HCT116 (cell line): ENCODE measurements around the gene SLC39A1. TPM values are rescaled to one million over a fixed set of nuclear protein-coding genes. Genes with fewer than 3 reads are reported as not detected.

Experiments
- ATAC-seq: fragments of 200-7000 bp; cut with Tn5 transposase; 2 replicates; pipeline ENCODE4 v1.9.1; 2020; ENCODE audit warnings: mild to moderate bottlenecking, moderate library complexity
- BruUV-seq: library from RNA; stranded (reverse); fragments of 400-500 nt; replicated peaks from 2 replicates; lab custom pipeline; 2021; lab: Mats Ljungman, UMichigan
- CTCF ChIA-PET: fragments of 300-600 bp; sonication (Branson Sonifier 250); formaldehyde crosslinking; loops from one replicate; lab custom pipeline; 2021; ENCODE audit warnings: antibody characterized with exemption; lab: Charles Lee
- POLR2A ChIA-PET: fragments of 300-600, 350-600 bp; sonication (Branson Sonifier 250); formaldehyde crosslinking; loops from one replicate; lab custom pipeline; 2021; ENCODE audit warnings: antibody characterized with exemption; lab: Charles Lee
- RAD21 ChIA-PET, 2 experiments: fragments of 300-600 bp; sonication (Branson Sonifier 250); formaldehyde crosslinking; loops; one replicate each; lab custom pipeline; 2023; ENCODE audit warnings: low total read pairs in 2 of 2; ENCODE audit not compliant: uncharacterized antibody in 2 of 2, unreplicated experiment in 2 of 2, low non-redundant PET in 1 of 2; lab: Charles Lee
- DNase-seq: peaks from one replicate; pipeline ENCODE4 v3.0.0-alpha.2; 2010; ENCODE audit warnings: low read depth, low spot score
- H2AFZ ChIP-seq: fragments of 200-600 bp; shearing (Covaris generic), sonication (generic); 2 replicates; pipeline ENCODE4 v1.6.1; 2017; ENCODE audit warnings: low read depth, mixed run types, mixed read lengths, antibody characterized with exemption, low read length; ENCODE audit not compliant: poor library complexity, severe bottlenecking
- H3K27ac ChIP-seq: 2 replicates; pipeline ENCODE4 v1.5.1; 2012; ENCODE audit warnings: low read depth, low read length
- H3K27me3 ChIP-seq: fragments of 200-600 bp; sonication (generic); 2 replicates; pipeline ENCODE4 v1.6.1; 2016; ENCODE audit warnings: mixed run types, low read length, mixed read lengths; ENCODE audit not compliant: insufficient read depth
- H3K36me3 ChIP-seq, 2 experiments: fragments of 200-500 bp in 1 of 2; fragments of 200-600 bp in 1 of 2; sonication (Bioruptor generic) in 1 of 2; sonication (generic) in 1 of 2; 2 replicates each; pipeline versions ENCODE4 v1.5.1 to v1.6.1; 2014 to 2016; ENCODE audit warnings: low read length in 2 of 2, inconsistent platforms in 1 of 2, mixed read lengths in 1 of 2, mixed run types in 1 of 2; ENCODE audit not compliant: insufficient read depth in 2 of 2, control insufficient read depth in 1 of 2
- H3K4me1 ChIP-seq, 2 experiments: fragments of 200-600 bp in 1 of 2; sonication (generic) in 1 of 2; 2 replicates each; pipeline versions ENCODE4 v1.5.1 to v1.6.1; 2012 to 2017; ENCODE audit warnings: low read length in 2 of 2, inconsistent platforms in 1 of 2, mild to moderate bottlenecking in 1 of 2, mixed read lengths in 1 of 2, mixed run types in 1 of 2, moderate library complexity in 1 of 2; ENCODE audit not compliant: insufficient read depth in 2 of 2, control insufficient read depth in 1 of 2
- H3K4me2 ChIP-seq: fragments of 200-600 bp; sonication (generic); 2 replicates; pipeline ENCODE4 v1.6.1; 2017; ENCODE audit warnings: mixed run types, low read length, mixed read lengths
- H3K4me3 ChIP-seq, 2 experiments: fragments of 200-600 bp in 1 of 2; sonication (generic) in 1 of 2; replicated peaks in 1 of 2; 2 replicates each; pipeline ENCODE4 v1.5.1; 2011 to 2016; ENCODE audit warnings: low read length in 2 of 2, control low read depth in 1 of 2, low read depth in 1 of 2, mild to moderate bottlenecking in 1 of 2, mixed read lengths in 1 of 2, mixed run types in 1 of 2
- H3K79me2 ChIP-seq: fragments of 200-600 bp; sonication (generic); 2 replicates; pipeline ENCODE4 v1.6.1; 2017; ENCODE audit warnings: mild to moderate bottlenecking, mixed run types, low read length, moderate library complexity, mixed read lengths; ENCODE audit not compliant: insufficient read depth
- H3K9ac ChIP-seq: fragments of 200-600 bp; sonication (generic); 2 replicates; pipeline ENCODE4 v1.6.1; 2016; ENCODE audit warnings: low read length, mixed read lengths
- H3K9me2 ChIP-seq: fragments of 200-600 bp; sonication (generic), shearing (Covaris generic); 2 replicates; pipeline ENCODE4 v1.6.1; 2017; ENCODE audit warnings: mixed run types, mild to moderate bottlenecking, moderate library complexity; ENCODE audit not compliant: insufficient read depth
- H3K9me3 ChIP-seq, 2 experiments: fragments of 200-500 bp in 1 of 2; fragments of 200-600 bp in 1 of 2; sonication (Bioruptor generic) in 1 of 2; sonication (generic) in 1 of 2; 2 replicates each; pipeline ENCODE4 v1.6.1; 2014 to 2017; ENCODE audit warnings: low read length in 2 of 2, mixed read lengths in 2 of 2, inconsistent platforms in 1 of 2, low read depth in 1 of 2, mild to moderate bottlenecking in 1 of 2, mixed run types in 1 of 2, moderate library complexity in 1 of 2; ENCODE audit not compliant: control insufficient read depth in 1 of 2, insufficient read depth in 1 of 2
- H4K20me1 ChIP-seq: fragments of 200-600 bp; sonication (generic), shearing (Covaris generic); 2 replicates; pipeline ENCODE4 v1.6.1; 2017; ENCODE audit warnings: mixed run types, mild to moderate bottlenecking, moderate library complexity; ENCODE audit not compliant: insufficient read depth
- YY1 ChIP-seq: IDR thresholded peaks from 2 replicates; pipeline ENCODE4 v1.6.1; 2011; ENCODE audit warnings: low read length, low read depth, moderate library complexity, mild to moderate bottlenecking; ENCODE audit not compliant: insufficient replicate concordance; ENCODE audit errors: extremely low read depth
- intact Hi-C: fragments of 100-400 bp; cut with micrococcal nuclease; formaldehyde crosslinking; loops from 2 replicates; pipeline ENCODE4 v1.10.0; 2022
- total RNA-seq: library from RNA; stranded (reverse); gene quantifications from one replicate; pipeline ENCODE4 v1.2.1, GENCODE V29; 2021; ENCODE audit not compliant: unreplicated experiment
- TF ChIP-seq, protein P1 (sequence below): IDR thresholded peaks from 2 replicates; pipeline ENCODE4 v1.6.1; 2012
- TF ChIP-seq, protein P2 (sequence below): IDR thresholded peaks from 2 replicates; pipeline ENCODE4 v1.6.1; 2011; ENCODE audit warnings: mild to moderate bottlenecking, low read length, moderate library complexity; ENCODE audit not compliant: insufficient replicate concordance; ENCODE audit errors: extremely low read depth

Gene SLC39A1
- total RNA-seq, 1 experiment from 2014 or later, result 51.5 TPM

DNA sequence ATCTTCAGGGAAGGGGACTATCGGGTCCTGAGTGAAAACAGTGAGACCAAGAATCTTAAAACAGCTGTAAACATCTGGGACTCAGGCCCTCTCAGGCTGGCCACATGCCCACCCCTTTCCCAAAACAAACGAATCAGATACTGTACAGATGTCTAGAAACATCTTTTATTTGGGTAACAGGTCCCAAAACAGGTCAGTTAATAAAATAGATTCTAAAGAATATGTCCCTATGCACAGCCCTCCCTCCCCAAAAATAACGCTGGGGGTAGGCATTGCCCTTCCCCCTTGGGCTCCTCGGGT, 4.4 kb downstream of the SLC39A1 start:
- DNase-seq (no peak), ATAC-seq (no peak)
- Histone ChIP-seq H2AFZ (no peak overlapping the region), H3K9ac (peak overlapping the region; percentile 15; the same call in 1 of the 2 replicates), H3K36me3 (peaks cover 5 to 13% of the 10 kb centered on the region in 2 experiments; a peak in 2 of 4 replicates), H3K4me2 (peak overlapping the region; percentile 87), H3K4me1 (peaks cover 12 to 36% of the 10 kb centered on the region in 2 experiments; a peak in 3 of 4 replicates), H3K27ac (peak overlapping the region; percentile 94), H3K9me3 (no peaks in the 10 kb centered on the region), H4K20me1 (no peaks in the 10 kb centered on the region), H3K27me3 (no peaks in the 10 kb centered on the region), H3K79me2 (peaks cover 67% of the 10 kb centered on the region), H3K4me3 (peak overlapping the region; percentile 26 to 88), H3K9me2 (no peaks in the 10 kb centered on the region)
- intact Hi-C loops, result no loop called here
- CTCF ChIA-PET, result interaction anchor here (1.3 to 1.5 kb wide), 2 partner anchors 9 to 12 kb away, joined by 4 to 7 read pairs; partner anchors contain the start of genes CREB3L4 and DENND4B
- POLR2A ChIA-PET, result interaction anchor here (1.0 to 2.7 kb wide), 3 partner anchors 8 to 32 kb away, joined by 3 to 7 read pairs (median 5); partner anchors contain the start of genes CREB3L4, JTB and RPS27
- TF ChIP-seq, protein P1, sequence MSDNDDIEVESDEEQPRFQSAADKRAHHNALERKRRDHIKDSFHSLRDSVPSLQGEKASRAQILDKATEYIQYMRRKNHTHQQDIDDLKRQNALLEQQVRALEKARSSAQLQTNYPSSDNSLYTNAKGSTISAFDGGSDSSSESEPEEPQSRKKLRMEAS, result no peak
- TF ChIP-seq, protein P2, sequence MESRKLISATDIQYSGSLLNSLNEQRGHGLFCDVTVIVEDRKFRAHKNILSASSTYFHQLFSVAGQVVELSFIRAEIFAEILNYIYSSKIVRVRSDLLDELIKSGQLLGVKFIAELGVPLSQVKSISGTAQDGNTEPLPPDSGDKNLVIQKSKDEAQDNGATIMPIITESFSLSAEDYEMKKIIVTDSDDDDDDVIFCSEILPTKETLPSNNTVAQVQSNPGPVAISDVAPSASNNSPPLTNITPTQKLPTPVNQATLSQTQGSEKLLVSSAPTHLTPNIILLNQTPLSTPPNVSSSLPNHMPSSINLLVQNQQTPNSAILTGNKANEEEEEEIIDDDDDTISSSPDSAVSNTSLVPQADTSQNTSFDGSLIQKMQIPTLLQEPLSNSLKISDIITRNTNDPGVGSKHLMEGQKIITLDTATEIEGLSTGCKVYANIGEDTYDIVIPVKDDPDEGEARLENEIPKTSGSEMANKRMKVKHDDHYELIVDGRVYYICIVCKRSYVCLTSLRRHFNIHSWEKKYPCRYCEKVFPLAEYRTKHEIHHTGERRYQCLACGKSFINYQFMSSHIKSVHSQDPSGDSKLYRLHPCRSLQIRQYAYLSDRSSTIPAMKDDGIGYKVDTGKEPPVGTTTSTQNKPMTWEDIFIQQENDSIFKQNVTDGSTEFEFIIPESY, result no peak
- no peak for TF ChIP-seq YY1
- BruUV-seq, result no TSS peak
- RAD21 ChIA-PET, result interaction anchor here in 1 of 2 experiments (0.6 kb wide), 1 partner anchor 8 kb away, joined by 3 read pairs; the partner anchor contains the start of gene CREB3L4
